Activated CD4-positive, alpha-beta T cell treated with anti-CD3 and anti-CD28 coated beads for 1 hour (primary cell): ENCODE measurements around the gene COX4I1.
"Not testable (repeated sequence)": the region's sequence is repeated elsewhere in the genome, so short reads cannot be mapped to it uniquely, and the experiment has no call there.

ENCODE experiments used
- DNase-seq: peaks from one replicate; pipeline ENCODE4 v3.0.0-alpha.2; 2020

Gene COX4I1

DNA sequence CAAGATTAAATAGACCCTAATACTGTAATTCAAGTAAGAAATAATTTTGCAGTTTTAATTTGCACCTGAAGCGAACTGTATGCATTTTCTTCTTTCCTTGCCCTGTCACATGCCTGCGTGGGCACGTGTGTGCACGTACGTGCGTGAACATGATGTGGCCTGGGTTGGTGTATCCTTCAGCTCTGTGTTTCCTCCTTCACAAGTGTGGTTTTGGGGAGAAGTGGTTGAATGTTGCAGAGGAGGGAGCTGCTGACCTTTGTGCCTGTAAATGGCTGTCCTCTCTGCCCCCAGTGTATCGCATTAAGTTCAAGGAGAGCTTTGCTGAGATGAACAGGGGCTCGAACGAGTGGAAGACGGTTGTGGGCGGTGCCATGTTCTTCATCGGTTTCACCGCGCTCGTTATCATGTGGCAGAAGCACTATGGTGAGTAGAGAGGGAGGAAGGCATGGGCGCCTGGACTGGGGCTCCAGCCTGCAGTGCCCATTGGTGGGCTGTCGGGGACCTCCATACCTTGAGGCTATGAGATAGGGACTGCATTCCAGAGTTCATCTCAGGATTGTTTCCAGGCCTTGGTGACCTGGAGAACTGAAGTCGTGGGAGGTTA is 6.0 kb downstream of the COX4I1 start:
- no peak for DNase-seq

GRCh38 chr16:85806539-85806938 is 7.0 kb downstream of the COX4I1 start:
- no peak for DNase-seq

DNA sequence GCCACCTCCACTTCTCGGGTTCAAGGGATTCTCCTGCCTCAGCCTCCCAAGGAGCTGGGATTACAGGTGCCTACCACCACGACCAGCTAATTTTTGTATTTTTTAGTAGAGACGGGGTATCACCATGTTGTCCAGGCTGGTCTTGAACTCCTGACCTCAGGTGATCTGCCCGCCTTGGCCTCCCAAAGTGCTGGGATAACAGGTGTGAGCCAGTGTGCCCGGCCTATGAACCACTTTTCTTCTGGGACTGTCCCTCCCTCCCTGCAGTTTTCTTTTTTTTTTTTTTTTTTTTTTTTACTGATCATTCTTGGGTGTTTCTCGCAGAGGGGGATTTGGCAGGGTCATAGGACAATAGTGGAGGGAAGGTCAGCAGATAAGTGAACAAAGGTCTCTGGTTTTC is 7.8 kb downstream of the COX4I1 start:
- not testable (repeated sequence) for DNase-seq

DNA sequence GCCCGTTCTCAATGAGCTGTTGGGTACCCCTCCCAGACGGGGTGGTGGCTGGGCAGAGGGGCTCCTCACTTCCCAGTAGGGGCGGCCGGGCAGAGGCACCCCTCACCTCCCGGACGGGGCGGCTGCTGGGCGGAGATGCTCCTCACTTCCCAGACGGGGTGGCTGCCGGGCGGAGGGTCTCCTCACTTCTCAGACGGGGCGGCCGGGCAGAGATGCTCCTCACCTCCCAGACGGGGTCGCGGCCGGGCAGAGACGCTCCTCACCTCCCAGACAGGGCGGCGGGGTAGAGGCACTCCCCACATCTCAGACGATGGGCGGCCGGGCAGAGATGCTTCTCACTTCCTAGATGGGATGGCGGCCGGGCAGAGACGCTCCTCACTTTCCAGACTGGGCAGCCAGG is 8.6 kb downstream of the COX4I1 start:
- DNase-seq = not testable (repeated sequence)

DNA sequence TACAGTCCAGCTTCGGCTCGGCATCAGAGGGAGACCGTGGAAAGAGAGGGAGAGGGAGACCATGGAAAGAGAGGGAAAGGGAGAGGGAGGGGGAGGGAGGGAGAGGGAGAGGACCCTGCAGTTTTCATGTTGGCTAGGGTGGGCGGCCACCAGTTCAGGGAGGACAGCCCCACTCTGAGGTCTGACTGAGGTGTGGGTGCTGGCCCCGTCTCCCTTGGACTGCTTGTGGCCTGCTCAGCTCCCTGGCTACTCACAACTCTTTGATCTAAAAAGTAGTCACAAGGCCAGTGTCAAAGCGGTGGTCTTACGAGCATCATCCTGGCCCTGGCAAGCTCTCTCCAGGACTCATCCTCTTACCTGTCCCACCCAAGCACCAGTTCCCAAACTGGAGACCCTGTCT is 9.4 kb downstream of the COX4I1 start:
- DNase-seq = no peak

- DNase-seq = no peak
Measured at GRCh38 chr16:85809645-85810044, 10.2 kb downstream of the COX4I1 start.

DNA sequence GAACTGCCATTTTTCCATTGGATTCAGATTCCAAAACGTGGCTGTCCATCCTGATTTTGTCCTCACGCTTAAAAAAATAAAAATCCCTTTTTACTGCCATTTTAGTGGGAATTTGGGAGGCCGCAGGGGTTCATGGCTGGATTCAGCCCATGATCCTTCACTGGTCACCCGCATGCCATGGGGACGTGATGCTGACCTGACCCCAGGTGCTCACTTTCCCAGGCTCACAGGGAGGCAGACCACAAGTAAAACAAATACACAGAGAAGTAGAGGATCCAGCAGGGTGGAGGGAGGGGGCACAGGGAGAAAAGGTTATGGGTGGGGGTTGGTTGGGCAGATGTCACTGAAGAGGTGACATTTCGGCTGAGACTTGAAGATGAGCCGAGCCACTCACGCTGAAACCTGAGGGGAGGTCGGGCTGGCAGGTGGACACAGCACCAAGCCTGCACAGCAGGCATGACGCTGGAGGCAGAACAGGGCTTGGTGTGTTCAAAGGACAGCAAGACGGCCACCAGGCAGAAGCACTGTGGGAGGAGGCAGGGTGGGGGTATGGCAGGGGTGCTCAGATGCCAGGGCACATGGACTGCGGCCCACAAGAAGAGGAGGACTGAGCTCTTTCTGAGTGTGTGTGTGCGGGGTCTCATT is 10.7 kb downstream of the COX4I1 start:
- no peak for DNase-seq

DNA sequence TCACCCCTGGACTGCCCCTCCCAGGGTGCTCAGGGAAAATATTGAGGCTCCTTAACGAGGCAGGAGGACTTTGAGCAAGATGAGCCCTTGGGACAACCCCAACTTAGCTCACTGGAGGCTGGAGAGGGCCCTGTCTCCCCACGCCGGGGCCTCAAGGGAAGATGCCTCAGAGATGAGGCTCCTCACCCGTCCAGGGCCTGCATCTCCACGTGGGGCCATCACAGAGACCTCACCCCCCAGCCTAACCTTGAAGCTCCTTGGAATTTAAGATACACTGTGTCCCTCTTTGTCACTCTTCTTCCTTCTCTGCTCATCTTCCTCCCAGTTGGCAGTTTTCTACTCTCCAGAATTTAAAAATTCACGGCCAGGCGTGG is 11.2 kb downstream of the COX4I1 start:
- no peak for DNase-seq

DNA sequence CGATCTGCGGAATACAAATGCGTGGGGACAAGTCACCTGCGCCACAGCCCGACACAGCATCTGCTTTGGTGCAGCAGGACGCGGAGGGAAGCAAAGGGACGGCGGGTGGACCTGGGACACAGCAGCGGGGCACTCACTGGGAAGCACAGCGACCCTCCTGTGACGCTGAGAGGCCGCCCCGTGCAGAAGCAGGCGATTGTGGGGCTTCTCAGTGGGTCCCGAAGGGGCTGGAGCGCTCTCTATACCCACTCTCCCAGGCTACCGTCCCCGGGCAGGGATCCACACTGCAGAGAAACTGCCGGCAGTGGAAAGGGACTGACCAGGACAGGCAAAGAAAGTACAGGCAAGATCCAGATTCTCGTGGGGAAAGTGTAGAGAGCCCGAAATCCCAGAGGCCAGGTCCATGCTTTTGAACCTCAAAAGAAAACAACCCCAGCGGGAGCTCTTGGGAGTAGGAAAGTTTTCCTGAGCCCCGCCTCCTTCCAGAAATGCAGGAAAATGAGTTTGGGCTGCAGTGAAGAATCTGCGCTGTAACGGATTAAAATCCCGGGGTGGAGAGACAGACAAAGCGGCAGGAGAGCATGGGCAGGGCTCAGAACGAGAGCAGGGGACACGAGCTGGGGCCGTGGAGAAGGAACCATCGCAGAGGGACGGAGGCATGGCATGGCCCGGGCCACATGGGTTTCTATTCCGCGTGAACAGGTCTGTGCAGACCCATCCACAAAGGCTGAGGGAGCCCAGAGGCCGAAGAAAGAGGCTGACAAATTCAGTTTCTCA is 12.7 kb downstream of the COX4I1 start:
- no peak for DNase-seq

DNA sequence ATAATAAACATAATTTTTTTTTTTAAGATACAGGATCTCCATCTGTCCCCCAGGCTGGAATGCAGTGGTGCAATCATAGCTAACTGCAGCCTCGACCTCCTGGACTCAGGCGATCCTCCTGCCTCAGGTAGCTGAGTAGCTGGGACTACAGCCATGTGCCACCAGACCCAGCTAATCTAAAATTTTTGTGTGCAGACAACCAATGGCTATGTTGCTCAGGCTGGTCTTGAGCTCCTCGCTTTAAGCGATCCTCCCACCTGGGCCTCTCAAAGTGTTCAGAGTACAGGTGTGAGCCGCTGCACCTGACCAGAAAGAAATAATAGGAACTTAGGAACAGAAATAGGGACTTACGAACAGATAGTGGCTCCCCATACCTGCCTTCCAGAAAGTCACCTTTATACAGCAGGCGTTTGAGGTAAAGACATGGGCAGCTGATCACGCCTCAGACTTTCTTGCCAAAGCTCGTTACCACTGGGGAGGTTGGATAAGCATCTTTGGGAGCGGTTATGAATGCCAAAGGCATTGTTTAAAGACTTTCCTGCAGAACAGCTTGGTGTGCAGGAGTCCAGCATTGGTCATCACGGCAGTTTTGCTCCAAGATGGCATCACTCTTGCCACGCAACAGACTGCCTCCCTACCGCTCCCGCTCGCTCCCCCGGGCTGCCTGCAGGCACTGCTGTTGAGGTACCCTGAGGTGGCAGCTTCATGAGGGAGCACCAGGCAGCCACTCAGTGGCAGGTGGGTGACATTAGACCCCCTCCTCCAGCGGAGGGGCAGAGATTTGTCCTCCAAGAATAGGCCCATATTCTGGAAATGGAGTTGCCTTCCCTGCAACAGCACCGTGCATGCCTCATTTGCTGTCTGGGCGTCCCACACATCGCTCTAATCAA is 13.6 kb downstream of the COX4I1 start:
- no peak for DNase-seq

DNA sequence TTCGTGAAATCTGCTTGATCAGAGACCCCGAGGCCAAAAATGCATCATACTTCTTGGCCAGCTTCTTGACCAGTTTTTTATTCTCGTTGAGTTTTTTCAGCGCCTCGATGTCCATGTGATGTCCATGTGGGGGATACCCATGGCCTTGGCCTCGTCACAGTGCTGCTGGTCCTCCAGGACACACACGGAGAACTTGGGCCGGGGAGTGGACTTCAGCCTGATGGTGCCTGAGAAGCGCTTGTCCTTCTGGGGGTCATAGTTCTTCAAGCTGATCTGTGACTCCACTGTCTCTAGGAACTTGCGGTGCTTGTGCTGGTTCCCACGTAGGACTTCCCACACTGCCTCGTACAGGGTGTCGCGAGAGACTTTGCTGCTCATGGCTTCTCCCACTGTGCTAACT is 16.7 kb downstream of the COX4I1 start:
- DNase-seq = no peak

- DNase-seq = not testable (repeated sequence)
Measured at GRCh38 chr16:85817195-85817594, 17.7 kb downstream of the COX4I1 start.

DNA sequence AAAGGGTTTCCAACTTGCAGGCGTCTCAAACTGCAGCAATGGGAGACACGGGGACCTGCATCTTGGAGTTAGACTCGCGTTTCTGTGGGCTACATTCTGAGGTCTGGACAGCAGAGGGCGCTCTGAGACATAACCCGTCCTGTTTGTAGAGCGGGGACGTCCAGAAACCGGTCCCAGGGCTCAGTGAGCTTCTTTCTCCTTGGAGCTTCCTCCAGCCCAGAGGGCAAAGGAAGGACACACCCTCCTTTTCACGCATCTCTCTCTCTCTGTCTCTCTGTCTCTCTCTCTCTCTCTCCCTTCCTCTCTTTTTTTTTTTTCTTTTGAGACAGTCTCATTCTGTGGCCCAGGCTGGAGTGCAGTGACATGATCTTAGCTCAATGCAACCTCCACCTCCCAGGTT is 19.8 kb downstream of the COX4I1 start:
- peak; percentile 70 for DNase-seq

DNA sequence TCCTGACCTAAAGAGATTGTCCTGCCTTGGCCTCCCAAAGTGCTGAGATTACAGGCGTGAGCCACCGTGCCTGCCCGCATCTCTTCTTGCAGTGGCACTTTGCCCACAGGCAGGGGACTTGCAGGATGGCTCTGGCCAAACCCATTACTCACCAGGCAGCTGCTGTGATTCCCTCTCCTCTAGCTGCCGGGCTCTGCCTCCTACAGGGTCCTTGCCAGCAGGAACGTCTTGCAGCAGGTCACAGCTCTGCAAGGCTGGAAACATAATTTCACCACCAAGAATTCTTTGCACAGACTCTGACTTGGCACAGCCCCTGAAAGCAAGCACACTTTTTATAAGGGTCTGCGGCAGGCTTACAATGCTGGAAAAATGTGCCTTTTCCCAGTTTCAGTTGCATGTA is 20.3 kb downstream of the COX4I1 start:
- no peak for DNase-seq

DNA sequence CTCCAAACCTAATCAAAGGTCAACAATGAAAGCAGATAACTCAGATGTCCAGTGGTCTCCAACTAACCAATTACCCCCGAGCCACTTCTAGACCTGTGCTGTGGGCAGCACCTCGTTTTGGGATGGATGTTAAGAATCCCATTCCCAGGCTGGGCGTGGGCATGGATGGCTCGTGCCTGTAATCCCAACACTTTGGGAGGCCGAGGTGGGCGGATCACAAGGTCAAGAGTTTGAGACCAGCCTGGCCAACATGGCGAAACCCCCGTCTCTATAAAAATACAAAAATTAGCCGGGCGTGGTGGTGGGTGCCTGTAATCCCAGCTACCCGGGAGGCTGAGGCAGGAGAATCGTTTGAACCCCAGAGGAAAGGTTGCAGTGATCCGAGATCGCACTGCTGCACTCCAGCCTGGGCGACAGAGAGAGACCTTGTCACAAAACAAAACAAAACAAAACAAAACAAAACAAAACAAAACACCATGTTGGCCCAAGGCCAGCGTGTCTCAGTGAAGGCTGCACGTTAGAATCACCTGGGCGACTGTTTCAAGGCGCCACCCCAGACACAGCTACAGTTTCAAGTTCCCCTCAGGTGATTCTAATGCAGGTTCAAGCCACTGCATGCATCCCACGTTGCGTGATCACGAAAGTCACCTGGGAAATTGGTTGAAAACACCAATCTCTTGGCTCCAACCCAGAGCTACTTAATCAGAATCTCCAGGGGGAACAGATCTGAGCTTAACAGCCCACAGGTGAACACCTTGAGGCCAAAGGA is 21.3 kb downstream of the COX4I1 start:
- no peak for DNase-seq

DNA sequence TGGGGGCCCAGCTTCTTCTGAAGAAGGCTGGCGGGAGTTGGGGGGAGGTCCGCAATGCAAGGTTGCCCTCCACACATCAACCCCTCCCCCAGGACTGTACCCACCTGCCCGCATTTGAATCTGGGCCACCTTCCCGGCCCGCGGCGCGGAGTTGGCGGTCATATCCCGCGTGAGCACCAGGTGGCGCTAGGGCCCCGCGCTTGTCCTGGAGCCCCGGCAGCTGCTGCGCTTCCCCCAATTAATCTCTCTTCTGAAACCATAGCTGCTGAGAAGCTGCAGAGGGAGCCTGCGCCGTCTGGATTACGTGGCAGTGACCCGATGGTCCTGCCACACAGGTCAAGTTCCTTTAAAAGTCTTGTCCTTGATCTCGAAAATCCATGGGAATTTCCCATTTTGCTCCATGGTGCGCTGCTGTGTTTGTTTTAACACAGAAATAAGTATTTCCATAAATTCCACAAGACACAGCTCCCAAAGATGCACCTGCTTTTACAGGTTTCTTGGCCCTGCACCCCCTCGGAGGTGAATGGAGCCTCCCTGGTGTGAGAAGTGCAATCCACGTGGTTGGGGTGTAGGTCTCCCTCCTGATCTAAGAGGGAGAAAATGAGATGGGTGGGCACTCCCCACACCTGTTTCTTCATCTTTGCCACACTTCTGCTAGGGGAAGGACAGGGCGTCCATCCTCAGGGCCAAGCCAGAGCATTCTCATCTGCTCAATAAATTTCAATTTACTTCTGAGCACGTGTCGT is 22.1 kb downstream of the COX4I1 start:
- peak; percentile 72 for DNase-seq

DNA sequence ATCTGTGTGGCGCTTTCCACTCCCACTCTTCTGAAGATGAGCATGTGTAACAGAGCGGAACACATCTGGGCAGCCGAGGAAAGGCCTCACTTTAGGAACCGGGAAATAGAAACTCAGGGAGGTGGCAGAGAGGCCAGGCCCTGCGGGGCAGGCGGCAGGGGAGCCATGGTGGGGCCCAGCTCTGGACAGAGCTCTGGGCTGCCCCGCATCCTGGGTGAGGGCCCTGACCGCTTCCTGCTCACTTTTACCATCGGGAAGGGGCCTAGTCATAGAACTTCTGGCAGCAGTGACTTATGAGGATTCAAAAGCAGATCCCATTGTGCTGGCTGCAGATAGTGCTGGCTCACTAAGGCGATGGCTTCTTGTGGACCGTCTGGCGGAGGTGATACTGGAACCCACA is 22.6 kb downstream of the COX4I1 start:
- no peak for DNase-seq

- DNase-seq = no peak
Measured at GRCh38 chr16:85823328-85823920, 23.9 kb downstream of the COX4I1 start.

- DNase-seq = no peak
Measured at GRCh38 chr16:85824161-85825135, 25.0 kb downstream of the COX4I1 start.

DNA sequence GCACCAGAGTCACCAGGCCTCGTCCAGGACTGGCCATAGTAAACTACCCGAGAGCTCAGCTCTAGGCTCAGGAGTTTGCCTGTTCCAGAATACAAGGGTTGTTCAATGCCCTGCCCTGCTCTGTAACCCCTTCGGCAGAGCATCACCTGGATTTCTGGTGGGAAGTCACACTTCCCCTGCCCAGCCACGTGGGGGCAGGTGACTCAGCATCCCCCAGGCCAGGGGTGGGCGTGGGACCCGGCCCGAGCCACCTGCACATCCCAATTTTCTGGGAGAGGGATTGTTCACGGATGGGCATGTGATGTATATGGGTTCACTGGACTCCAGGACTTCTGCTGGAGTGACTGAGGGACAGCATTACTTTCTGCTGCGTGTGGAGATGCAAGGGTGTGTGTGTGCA is 25.8 kb downstream of the COX4I1 start:
- no peak for DNase-seq
